Left hindlimb (tissue), 1 donor: ENCODE results near the gene PCNX4.

Experiments
- DNase-seq: peaks from one replicate; pipeline ENCODE4 v3.0.0-alpha.2; 2018

PCNX4 gene

DNA sequence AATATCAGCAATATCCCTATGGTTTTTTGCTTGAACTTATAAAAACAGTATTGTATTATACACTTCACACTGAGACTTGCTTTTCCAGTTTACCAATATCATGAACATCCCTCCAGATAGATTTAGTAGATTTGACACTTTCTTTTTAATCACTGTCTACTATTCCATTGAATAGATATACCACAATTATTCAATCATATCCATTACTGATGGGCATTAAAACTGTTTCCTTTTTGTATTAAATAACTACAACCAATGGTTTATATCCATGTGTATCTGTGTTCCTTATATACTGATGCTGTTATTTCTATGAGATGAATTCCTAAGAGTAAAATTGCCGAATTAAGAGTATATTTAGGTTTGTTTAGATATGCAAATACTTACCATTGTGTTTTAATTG is 86.4 kb downstream of the PCNX4 start:
- DNase-seq = no peak

DNA sequence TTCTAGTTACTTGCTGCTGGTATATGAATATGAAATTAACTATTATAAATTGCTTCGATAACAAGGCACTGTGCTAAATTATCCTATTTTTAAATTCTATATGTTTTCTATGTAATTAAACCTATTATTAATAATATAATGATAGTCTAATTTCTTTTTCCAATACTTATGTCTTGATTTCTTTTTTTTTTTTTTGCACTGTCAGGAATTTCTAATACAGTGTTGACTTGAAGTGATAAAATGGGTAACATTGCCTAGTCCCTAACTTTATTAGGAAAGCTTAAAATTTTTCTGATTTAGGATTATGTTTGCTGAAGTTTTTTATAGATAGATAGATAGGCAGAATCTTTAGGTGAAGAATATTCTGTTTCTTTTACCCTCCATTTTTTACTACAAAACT is 87.1 kb downstream of the PCNX4 start:
- no peak for DNase-seq

DNA sequence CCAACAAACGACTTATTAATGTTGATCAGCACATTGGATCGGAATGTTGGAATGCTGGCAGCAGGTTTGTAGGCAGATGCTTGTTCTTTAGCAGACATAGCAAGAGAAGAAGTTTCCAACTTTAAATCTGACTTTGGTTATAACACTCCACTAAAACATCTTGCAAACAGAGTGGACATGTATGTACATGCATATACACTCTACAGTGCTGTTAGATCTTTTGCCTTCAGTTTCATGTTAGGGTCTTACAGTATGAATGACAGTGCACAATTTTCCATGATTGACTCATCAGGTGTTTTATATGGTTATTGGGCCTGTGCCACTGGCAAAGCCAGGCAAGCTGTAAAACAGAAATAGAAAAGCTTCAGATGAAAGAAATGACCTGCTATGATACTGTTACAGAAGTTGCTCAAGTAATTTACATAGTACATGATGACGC is 87.7 kb downstream of the PCNX4 start:
- no peak for DNase-seq

DNA sequence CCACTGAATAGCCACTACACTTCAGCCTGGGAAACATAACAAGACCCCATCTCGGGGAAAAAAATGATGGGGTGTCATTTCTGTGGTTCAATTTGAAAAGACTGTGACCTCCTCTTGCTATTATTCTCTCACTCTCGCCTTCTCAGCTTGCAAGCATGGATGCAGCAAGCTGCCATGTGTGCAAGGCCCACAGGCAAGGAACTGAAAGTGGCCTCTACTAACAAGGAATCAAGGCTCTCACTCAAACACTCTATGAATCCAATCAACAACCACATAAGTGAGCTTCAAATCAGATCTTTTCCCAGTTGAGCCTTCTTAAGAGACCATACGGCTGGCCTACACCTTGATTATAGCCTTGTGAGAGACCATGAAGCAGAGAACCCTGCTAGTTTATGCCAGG is 91.4 kb downstream of the PCNX4 start:
- DNase-seq = no peak

DNA sequence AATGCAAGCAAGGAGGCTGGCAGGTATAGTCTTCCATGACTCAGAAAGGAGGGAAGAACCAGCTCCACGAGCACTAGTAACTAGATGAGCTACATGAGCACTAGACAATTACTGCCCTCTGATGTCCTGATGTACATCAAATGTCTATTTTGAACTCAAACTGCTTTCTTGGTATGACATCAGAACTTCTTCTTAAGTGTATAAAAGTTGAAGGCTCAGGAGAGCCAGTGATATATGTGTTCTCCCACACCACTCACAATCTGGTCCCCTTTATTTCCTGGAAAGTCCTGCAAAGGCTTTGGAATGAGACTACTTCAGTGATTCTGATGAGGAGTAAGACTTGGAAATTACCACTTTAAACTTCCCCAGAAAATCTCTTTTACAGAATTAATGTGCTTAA is 92.0 kb downstream of the PCNX4 start:
- DNase-seq = no peak

DNA sequence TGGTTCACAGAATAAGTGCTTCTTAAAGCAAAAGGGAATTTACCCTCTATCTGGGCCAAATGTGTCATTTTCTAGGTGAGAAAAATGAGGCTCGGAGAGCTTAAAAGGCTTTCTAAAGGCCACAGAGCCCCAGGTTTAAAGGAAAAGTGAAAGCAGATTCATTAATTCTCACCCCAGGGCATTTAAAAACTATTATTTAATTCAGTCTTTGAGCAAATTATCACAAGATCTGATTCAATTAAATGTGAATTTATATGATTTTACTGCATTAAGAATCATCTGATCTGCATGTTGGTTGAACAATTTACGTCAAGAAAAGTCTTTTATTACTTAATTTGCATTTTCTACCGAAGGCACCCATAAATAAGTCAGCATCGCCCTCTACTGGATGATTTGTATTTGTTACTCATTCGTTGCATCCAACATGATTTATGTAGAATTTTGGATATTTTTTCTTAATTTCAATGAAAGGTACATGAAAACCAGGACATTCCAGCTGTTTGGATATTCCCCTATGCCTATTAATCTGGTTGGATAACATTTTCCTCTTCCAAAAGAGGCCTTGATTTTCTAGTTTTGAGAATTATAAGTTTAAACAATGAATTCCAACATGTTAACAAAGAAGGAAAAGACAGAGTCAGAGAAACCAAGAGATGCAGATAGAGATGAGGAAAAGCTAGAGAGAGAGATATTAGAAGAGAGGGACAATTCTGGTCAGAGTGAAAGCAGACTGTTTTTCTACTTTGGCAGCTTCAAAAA is 92.6 kb downstream of the PCNX4 start:
- DNase-seq = no peak

DNA sequence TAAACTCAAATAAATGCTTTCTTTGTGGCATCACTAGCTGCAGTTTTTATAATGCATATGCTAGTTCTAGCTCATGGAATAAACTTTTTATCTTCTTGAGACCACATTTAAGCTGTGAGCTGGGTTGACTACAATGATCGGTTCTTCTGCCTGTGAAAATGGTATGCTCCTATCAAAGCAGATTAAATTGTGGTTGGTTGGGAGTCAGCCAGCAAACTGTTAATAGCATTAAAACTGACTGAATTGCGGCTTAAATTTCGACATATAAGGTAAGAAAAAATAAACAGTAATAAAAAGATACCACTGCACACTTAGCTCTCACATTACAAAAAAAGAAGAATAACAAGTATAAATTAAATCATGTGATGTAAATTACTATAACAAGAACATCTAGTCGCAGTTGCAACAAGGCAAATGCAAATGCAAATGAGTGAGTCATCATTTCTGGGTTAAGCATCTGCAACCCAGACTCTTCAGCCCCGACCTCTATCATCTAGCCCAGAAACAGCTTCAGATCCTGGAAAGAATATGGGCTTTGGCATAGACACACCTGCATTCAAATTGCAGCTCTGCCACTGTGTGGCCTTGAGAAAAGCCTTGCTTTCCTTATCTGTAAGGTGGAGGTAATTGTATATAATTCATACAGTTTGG is 93.3 kb downstream of the PCNX4 start:
- DNase-seq = no peak

DNA sequence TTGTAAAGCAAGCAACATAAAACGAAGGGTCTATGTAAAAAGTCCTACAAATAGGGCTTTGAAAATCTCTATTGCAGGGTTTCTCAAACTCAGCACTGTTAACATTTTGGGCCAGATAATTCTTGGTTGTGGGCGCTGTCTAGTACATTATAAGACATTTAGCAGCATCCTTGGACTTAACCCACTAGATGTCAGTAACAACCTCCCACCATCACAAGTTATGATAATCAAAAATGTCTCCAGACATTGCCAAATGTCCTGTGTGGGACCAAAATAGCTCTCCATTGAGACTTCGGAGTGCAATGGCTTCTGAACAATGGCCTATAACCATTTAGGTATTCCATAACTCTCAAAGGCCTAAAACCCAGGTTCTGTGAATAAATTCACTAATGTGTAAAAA is 96.4 kb downstream of the PCNX4 start:
- no peak for DNase-seq

DNA sequence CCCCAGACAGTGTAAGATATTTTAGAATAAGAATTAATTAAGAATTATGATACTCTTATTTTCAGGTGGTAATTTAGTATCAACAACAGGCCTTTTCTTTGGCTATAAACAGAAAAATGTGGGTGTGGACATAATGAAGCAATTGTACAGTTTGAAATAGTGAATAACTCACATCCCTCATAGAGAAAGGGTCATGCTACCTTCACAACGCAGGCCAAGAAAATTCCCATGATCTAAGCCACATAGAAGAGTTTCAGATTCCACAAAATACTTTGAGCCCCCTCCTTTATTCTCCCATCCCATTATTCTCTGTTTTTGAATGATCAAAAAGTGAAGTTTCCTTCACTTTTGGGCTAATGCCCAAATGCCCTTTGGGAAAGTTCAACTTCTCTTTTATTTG is 97.0 kb downstream of the PCNX4 start:
- DNase-seq = no peak

DNA sequence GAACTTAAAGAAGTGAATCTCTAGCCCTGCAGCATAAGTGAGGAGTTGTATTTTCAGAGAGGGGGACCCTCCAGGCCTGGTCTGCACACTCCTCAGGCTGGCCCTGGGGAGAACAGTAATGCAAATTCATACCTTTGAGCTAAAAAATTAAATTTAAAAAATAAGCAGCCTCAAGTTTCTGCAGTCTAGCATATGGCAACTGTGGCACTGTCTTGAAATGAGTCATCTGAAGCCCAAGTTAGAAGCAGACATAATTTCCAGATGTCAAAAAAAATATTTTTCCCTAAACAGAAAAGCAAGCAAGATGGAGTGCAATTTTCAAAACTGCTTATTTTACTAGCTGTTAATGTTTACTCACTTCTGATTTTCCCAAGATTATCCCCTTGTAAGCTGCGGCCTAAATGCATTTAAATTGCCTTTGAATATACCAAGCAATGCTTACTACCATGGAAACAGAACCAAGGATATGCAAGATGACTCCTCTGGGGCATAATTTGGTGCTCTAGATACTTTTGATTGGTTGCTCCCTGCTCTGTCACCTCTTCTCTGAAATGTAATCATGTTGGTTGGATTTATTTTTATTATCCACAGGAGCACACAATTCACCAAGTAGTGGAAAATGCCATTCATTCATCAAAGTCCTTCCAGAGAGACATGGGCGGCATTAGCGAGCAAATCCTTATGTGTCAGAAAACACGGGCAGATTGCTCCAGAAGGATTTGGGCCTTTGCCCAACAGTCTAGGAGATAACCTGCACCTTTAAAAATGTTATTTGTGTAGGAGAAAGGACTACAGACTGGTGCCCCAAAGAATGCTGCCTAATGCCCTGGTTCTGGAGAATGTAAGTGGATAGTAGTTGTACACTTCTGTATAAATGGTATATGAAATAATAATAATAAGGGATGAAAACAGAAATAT is 98.5 kb downstream of the PCNX4 start:
- no peak for DNase-seq

DNA sequence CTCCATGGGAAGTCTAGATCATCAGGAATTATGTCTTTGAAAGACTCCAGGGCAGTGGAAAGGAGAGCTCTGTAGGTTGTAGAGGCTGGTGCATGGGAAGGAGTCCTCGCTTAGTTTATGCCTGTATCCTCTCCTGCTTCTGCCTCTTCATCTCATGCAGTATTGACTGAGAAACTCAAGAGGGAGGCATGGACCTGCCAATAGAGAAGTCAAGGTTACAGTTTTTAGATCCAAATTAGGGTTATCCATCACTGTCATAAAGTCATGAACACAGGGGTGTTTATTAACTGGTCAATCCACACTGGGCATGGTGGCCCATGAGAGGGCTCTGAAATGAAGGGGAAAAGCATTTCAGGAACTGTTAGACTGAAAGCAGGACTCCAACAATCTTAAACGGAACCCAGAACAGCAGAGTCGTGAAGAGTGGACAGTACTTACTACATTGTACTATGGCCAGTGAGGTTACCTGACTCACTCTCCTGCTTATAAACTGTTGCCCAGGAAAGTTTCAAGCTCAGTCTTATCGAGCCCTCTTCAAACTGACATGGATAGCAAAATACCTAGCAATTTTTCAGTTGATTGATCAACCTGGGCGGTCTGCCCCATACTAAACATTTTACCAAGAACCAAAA is 103.6 kb downstream of the PCNX4 start:
- no peak for DNase-seq

DNA sequence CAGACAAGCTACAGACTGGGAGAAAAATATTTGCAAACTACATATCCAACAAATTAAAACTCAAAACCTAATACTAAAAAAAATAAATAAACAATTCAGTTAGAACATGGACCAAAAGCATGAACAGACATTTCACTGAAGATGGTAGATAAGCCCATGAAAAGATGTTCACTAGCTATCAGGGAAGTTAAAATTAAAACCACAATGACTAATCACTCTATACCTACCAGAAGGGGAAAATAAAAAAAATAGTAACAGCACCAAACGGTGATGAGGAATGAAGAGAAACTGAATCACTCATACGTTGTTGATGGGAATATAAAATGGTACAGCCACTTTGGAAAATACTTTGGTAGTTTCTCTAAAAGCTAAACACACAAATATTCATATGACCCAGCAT is 104.6 kb downstream of the PCNX4 start:
- no peak for DNase-seq

DNA sequence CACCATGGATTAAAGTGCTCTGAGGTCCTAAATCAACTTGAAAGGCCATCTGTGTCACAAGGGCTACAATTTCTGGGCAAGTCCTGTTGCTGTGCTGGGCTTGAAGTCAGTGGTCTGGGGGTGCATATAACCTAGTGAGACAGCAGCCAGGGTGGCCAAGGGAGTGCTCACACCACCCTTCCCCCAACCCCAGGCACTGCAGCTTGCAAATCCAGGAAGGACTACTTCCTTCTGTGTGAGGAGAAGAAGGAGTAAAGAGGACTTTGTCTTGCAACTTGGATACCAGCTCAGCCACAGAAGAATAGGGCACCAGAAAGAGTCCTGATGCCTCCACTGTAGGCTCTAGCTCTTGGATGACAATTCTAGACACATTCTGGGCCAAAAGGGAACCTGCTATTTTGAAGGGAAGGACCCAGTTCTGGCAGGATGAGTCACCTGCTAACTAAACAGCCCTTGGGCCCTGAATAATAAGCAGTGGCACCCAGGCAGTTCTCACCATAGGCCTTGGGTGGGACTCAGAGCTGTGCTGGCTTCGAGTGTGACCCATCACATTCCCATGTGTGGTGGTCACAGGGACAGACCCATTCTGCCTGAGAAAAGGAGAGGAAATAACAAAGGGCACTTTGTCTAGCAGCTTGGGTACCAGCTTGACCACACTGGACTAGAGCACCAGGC is 106.0 kb downstream of the PCNX4 start:
- no peak for DNase-seq

DNA sequence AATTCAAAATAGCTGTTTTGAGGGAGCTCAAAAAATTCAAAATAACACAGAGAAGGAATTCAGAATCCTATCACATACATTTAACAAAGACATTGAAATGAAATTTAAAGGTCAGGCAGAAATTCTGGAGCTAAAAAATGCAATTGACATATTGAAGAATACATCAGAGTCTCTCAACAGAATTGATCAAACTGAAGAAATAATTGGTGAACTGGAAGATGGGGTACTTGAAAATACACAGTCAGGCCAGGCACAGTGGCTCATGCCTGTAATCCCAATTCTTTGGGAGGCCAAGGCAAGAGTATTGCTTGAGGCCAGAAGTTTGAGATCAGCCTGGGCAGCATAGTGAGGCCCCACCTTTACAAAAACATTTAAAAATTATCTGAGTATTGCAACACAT is 107.6 kb downstream of the PCNX4 start:
- no peak for DNase-seq

DNA sequence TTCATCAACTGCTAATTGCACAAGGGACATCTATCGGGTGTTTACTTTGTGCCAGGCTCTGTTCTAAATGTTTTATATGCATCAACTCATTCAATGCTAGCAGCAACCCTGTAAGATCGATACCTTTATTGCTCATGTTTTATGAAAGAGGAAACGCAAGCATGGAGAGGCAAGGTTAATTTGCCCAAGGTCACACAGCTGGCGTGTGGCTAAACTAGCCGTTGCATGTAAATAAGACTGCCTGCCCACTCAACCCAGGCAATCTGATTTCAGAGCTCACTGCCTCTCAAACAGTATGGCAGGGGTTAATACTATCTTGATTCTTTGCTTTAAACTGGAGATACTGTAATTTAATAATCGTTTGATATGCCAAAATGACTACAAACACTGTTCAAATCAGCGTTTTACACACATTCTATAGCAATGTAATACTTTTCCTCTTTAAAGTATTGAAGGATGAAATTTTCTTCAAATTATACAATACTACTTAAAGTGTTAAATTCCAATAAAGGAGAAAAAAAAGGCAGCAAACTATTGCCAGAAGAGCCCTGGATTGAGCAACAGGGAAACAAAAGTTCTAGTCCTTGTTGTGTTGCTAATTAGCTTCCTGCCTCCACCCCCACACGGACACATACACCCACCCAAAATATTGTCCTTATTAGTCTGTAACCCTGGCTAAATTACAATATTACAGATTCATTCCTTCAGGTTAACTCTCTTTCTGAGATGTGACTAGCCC is 112.5 kb downstream of the PCNX4 start:
- DNase-seq = no peak

DNA sequence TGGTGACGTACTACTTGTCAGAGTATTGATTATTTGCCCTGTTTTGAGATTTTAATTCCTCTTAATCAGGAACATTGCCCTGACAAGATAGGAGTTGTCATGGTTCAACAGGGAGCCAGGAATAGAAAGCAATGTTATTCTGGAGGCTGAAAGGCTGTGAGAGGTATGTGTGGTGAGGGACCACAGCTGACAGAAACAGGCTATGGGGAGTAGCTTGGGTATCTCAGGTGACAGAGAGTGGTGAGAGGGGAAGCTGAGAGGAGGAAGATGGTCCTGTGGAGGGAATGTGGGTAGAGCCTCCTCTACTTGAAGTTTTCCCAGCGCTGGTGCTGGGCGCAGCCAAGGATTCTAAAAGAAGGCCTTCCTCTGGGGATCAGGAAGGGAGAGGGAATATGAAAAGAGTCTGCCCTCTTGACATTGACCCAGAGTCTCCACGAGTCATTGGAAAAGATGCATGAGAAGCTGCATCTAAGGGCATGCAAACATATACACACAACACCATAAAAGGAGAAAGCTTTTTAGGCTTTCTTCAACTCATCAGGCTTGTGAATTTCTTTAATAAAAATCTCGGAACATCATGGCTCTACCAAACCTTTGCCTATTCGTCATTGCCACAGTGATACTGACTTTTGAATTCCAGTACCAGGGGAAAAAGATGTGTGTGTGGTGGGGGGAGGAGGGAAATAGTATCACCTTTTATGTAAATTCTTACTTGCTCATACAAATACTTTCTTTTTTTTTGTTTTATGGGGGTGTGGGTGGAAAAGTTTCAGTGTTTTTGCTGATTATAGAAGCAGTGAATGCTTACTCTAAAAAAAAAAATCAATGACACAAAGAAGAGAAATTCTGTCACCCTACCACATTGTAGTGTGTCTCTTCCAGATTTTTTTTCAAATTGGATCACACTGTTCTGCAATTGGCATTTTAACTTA is 113.4 kb downstream of the PCNX4 start:
- DNase-seq = no peak

DNA sequence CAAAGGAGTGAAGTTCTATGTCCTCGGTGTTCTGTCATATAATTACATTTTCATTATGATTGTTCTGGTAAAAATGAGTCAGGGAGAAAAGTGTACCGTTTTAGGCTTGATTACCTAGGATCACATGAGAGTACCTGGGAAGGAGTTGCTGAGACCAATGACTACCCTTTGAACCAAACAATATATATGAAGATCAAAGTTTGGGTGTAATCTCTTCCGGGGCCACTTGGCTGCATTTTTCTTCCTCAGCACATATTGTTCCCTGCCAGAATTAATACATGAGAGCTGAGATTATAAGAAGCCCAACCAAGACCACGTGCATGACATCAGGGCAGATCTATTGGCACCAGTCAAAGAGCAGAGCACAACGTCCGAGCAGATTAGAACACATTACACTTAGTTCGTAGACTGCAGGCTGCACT is 114.5 kb downstream of the PCNX4 start:
- DNase-seq = no peak

DNA sequence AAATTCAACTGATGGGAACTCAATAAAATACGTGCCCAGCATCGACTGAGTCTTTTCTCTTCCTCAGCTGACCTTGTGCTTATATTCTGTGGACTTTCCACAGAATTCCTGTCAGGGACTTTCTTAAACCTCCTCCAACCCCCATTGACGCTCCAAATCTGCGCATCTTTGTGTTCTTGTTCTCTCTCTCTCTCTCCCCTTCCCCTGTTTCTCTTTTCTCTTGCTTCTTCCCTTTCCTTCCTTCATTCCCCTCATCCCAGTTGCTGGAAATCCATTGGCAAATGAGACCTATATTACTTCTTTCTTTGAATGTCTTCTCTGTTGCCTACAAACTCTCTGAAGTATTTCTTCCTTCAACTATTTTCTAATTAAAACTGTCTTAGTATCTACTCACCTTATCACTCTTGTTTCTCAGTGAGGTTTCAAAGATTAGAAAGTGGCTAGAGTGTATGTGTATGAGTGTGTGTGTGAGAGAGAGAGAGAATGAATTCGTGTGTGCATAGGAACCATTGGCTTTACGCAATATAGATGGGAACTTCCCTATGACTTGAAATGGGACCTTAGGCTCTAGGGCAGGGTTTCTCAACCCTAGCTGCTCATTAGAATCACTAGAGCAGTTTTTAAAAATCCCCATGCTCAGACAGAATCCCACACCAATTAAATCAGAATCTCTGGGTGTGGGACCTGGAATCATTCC is 115.3 kb downstream of the PCNX4 start:
- no peak for DNase-seq

DNA sequence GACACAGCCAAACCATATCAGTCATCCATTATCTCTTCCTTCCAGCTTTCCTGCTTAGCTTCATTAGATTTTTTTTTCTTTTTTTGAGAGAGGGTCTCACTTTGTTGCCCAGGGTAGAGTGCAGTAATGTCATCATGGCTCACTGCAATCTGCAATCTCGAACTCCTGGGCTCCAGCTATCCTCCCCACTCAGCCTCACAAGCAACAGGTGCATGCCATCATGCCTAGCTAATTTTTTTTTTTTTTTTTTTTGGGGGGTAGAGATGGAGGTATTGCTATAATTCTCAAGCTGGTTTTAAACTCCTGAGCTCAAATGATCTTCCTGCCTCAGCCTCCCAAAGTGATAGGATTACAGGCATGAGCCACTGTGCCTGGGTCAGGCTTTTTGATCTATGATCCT is 119.0 kb downstream of the PCNX4 start:
- DNase-seq = no peak

DNA sequence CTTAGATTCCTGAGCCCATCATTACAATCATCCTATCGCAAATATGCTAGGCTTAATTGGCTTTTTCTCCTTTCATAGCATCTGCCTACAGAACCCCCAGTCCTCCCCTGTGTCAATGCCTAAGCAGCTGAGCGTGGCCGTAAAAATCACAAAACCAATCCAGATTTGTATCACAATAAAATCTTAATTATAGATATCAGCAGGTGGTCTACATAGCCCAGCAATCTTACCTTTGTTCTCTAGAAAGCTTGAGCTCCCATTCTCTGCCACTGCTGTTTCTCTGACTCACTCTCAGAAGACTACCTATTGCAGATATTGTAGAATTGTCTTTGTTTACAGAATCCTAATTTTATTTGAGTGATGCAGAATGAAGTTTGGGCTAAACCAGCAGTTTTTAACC is 119.4 kb downstream of the PCNX4 start:
- no peak for DNase-seq
